HG02970 (cell line): Measurements from ENCODE around the gene ERG.

Source experiments
- ATAC-seq: cut with Tn5 transposase; IDR thresholded peaks from one replicate; pipeline ENCODE4 v1.9.1; 2021; ENCODE audit warnings: mild to moderate bottlenecking, moderate library complexity, moderate number of reproducible peaks; ENCODE audit not compliant: unreplicated experiment, low FRiP score

The ERG gene, protein sequence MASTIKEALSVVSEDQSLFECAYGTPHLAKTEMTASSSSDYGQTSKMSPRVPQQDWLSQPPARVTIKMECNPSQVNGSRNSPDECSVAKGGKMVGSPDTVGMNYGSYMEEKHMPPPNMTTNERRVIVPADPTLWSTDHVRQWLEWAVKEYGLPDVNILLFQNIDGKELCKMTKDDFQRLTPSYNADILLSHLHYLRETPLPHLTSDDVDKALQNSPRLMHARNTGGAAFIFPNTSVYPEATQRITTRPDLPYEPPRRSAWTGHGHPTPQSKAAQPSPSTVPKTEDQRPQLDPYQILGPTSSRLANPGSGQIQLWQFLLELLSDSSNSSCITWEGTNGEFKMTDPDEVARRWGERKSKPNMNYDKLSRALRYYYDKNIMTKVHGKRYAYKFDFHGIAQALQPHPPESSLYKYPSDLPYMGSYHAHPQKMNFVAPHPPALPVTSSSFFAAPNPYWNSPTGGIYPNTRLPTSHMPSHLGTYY

GRCh38 chr21:38498057-38498833 is at the start of gene ERG:
Gene ERG, minus strand, starts transcription at chr21:38498477. Its CDS starts 97 bp downstream, at chr21:38498380.
- no peak for ATAC-seq

DNA sequence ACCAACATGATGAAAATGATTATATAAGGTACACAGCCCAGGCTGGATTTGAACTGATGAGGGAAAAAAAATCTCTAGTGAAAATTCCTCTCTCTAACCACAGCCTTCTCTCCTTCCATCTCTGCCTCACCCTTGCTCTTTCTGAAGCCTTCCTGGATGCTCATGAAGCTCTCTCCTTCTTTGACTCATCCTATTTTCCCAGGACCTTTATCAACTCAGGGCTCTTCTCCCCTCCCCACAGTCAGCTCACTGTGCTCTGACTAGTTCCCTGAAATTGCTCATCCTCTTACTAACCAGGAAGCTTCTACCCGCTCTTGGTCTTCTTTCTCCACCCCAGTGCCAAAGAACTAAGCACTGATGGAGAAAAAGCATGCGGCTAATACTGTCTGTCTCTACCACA is 46.4 kb upstream of the ERG start:
- no peak for ATAC-seq

- no peak for ATAC-seq
Measured at GRCh38 chr21:38542263-38542662, 44.0 kb upstream of the ERG start.

DNA sequence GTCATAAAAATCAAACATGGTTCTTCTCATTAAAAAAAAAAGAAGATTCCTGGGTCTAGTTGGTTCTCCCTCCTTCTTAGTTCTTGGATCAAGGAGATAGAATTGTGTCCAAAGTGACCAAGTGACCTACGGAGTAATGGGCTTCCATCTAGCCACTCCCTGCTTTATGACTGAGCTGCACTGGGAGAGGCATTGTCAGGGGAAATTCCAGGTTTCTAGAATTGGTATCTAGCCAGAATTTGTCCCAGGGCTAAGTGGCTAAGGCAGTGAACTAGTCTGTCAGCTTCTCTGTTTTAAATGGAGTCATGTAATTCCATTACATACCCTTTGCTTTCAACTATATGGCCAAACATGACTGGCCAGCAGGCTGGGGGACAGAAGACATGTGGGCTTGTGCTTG is 40.1 kb upstream of the ERG start:
- no peak for ATAC-seq

GRCh38 chr21:38534591-38534990 is 36.3 kb upstream of the ERG start:
- ATAC-seq = no peak

- ATAC-seq = no peak
Measured at GRCh38 chr21:38533887-38534286, 35.6 kb upstream of the ERG start.

DNA sequence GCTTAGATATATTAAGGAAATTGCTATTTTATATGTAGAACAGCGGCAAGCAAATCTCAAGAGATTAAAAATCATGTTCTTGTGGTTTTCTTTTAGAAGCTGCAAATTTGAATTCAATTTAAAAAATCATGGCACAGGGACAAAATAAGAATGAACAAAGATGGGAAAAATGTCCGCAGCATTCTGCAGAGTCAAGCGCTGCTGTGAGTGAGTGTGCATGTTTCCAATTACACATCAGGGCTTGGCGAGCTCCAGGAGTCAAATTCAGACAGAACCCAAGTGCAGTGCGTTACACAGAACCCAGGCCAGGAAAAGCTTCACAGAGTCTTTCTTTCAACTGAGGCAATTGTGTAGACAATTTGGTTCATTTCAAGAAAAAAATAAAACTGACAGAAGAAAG is 33.3 kb upstream of the ERG start:
- ATAC-seq = no peak

GRCh38 chr21:38531039-38531541 is 32.8 kb upstream of the ERG start:
- no peak for ATAC-seq

DNA sequence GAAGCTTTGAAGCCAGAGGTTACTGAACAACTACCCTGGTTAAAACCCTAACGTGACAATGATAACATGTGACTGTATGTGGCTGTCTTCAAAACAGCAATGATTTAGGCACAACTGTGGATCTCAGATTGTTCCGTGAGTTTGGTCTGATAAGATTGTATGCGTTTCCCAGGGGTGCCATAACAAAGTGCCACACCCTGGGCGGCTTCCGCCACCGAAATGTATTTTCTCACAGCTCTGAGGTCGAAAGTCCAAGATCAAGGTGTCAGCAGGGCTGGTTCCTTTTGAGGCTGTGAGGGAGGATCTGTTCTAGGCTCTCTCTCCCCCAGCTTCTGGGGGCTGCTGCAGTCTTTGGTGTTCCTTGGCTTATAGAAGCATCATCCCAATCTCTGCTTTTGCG is 29.5 kb upstream of the ERG start:
- ATAC-seq = no peak

DNA sequence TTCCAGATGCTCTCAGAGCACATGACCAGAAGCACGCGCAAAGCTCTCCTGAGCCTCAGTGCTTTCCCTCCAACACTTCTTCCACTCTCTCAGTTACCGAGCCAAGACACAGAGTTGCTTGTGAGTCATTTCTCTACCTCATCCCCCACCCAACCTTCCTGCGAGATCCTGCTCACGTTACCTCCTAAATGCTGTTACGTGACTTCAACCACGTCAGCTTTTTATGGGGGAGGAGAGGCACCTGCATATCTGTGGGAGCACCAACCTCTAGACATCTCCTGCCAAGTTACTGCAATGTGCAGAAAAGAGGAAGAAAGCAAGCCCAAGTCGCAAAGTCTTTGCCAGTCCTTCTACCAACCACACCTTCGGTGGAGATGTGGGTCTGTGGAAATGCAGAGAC is 27.2 kb upstream of the ERG start:
- no peak for ATAC-seq

DNA sequence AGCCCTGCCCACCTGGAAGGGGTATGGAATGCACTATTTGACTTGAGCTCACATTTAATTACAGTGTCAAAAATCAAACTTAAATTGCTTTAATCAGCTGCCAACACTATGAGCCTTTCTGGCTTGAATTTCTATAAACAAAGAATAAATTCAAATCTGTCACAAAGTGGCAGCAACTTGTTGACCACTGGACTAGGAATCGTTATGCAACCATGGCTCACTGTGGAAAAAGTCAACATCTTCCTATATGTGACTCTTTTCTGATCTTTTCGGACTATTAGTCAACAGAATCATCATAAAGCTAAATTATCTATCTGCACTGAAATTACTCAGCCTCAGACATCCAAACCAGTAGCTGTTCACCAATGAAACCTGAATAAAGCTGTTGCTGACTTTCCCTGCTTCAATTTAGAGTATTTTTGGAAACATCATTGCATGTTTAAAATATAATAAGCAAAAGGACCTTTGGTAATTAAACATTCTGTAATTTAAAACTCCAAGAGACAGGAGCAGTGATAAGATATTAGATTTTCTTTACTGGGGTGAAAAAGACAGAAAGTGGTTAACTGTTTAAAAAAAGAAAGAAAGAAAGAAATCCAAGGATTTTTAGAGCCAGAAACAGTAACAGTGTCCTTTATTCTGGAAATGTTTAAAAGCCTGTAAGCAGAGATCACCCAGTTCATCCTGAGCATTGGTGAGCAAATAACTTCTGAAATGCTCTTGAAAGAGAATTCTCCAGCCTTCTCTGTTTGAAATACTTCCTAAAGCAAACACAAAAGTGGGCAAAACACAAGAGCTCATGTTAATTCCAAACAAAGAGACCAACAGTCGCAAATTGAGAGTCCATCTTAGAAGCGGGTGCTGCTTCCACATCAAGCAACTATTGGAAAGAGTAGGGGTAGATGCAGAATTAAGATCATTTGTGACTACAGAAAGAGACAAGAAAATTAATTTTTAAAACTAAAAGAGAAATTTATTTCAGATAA is 26.2 kb upstream of the ERG start:
- ATAC-seq = no peak

DNA sequence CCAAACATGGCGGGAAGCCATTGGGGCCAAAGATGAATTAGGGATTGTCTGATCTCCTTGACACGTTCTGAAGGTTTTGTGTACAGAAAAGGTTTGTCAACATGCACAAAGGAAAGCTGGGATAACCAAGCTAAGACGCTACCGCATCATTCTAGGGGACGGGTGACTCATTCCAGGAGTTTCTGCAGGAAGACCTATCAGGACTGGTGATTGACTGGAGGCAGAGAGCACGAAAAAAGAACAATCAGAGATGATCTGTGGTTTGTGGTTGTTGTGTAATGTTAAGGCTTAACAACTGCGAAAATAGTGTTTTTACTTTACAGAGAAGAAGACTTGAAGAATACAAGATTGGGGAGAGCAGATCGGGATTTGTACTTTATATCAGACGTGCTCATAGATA is 22.2 kb upstream of the ERG start:
- no peak for ATAC-seq

DNA sequence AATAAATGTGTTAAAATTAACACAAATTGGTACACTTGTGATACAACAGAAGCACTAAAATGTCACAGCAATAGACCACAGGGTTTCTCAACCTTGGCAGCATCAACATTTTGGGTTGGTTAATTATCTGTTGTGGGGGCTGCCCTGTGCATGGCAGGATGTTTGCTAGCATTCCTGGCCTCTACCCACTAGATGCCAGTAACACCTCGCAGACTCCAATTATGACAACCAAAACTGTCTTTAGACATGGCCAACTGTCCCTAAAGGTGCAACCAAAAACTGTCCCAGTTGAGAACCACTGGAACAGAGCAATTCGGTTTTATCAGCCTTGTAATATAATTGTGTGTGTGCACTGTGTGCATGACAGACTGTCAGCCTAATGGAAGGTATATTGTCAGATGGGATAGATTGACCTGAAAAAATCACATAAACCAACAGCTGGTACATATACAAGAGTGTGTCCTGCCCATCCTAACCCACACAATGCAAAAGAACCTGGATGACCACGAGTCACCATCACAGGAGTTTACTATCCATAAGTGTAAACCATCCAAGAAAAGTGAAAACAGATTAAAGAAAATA is 13.5 kb upstream of the ERG start:
- no peak for ATAC-seq

GRCh38 chr21:38511198-38511597 is 12.9 kb upstream of the ERG start:
- ATAC-seq = no peak

GRCh38 chr21:38507374-38507942 is 9.2 kb upstream of the ERG start:
- no peak for ATAC-seq

DNA sequence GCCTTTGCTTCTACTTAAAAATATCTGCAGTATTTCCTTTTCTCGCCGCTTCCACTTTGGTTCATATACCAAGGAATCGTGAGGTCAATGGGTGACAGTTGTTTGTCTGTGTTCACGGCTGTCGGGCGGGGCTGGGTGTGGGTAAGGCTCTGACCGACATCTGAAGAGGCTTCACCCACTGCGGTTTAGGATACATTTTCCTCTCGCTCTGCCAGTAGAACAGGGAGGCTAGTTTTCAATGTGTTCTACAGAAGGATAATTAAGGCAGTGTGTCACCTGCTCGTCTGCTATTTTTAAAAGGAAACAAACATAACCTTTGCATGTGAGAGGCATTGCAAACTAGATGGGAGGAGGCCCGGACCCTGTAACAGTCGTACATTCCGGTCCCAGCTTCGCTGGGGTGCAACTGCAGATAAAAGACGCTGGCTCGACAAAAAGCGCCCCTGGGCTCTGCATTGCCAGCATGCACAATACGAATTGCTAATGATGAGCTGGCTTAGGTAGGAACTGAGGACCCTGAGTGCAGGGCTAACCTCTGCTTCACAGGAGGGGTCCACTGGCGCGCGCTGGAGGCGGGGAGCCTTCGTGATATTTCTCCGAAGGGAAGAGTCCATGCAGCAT is 8.5 kb upstream of the ERG start:
- ATAC-seq = no peak

- no peak for ATAC-seq
Measured at GRCh38 chr21:38505654-38506523, 7.6 kb upstream of the ERG start.

GRCh38 chr21:38504066-38504465 is 5.8 kb upstream of the ERG start:
- no peak for ATAC-seq
